Immature natural killer cell (primary cell): ENCODE results near the gene ATP1B3. TPM values are rescaled to one million over a fixed set of nuclear protein-coding genes. Genes with fewer than 3 reads are reported as not detected.

Experiments
- DNase-seq, 3 donors: peaks; one replicate each; pipeline ENCODE4 v3.0.0; 2022; ENCODE audit warnings: mixed read lengths in 1 of 3
- H3K27ac Mint-ChIP-seq, 6 donors: one replicate each; pipeline ENCODE4 v1.8.0; 2020; ENCODE audit warnings: mixed read lengths in 6 of 6, mild to moderate bottlenecking in 5 of 6, inconsistent platforms in 4 of 6, moderate library complexity in 3 of 6
- H3K27me3 Mint-ChIP-seq, 3 donors: one replicate each; pipeline ENCODE4 v1.8.0; 2020 to 2021; ENCODE audit warnings: low read depth in 3 of 3, mild to moderate bottlenecking in 3 of 3, mixed read lengths in 3 of 3, moderate library complexity in 3 of 3, inconsistent platforms in 1 of 3
- H3K36me3 Mint-ChIP-seq, 3 donors: one replicate each; pipeline ENCODE4 v1.8.0; 2020; ENCODE audit warnings: mixed read lengths in 3 of 3, inconsistent platforms in 2 of 3, mild to moderate bottlenecking in 2 of 3
- H3K4me1 Mint-ChIP-seq, 2 donors: one replicate each; pipeline ENCODE4 v1.8.0; 2020; ENCODE audit warnings: inconsistent platforms in 2 of 2, mild to moderate bottlenecking in 2 of 2, mixed read lengths in 2 of 2, moderate library complexity in 1 of 2
- H3K4me3 Mint-ChIP-seq, 5 donors: one replicate each; pipeline ENCODE4 v1.8.0; 2020; ENCODE audit warnings: mild to moderate bottlenecking in 5 of 5, mixed read lengths in 5 of 5, inconsistent platforms in 3 of 5, moderate library complexity in 3 of 5
- H3K9me3 Mint-ChIP-seq, 6 donors: one replicate each; pipeline ENCODE4 v1.8.0; 2020; ENCODE audit warnings: mild to moderate bottlenecking in 6 of 6, mixed read lengths in 6 of 6, inconsistent platforms in 4 of 6, moderate library complexity in 3 of 6
- polyA plus RNA-seq, 3 donors: library from polyadenylated mRNA; unstranded; fragments of 300-500 nt; fragmentation: Illumina TruSeq; gene quantifications; one replicate each; pipeline ENCODE4 v1.2.3, GENCODE V29; 2021

Gene ATP1B3
- polyA plus RNA-seq, 3 donors from 2014 or later: 145 to 206 (median 167) TPM

DNA sequence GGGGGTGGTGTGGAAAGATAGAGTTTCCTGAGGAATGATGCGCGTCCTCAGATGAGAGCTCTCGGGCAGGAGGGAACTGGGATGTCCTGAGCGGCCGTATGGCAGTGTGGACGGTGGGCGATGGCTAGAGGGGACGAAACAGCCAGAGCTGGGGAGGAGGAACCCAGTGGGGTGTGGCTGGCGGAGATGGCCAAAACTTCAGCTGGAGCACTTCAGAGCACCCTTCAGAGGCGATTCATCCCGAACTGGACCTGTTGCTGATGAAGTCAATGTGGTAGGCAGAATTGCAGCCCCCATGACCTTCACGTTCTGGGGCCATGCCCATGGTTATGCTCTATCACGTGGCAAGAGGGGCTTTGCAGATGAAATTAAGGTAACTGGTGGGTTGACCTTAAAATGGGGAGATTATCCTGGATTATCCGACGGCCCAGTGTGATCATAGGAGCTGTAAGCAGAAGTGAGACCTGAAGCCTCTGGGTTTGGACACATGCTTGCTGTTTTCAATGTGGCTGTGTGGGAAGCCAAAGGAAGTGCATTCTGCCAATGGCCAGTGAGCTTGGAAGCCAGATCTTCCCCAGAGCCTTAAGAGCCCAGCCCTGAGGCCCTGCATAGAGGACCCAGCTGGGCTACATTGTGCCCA lies 52.3 kb downstream of the ATP1B3 start:
- peak overlapping the region in 4 of 6 donors; percentile 21 to 53 (median 31) for H3K27ac Mint-ChIP-seq
- H3K27me3 Mint-ChIP-seq: no peaks in the 10 kb centered on the region
- peaks cover 0 to 16% (median 9%) of the 10 kb centered on the region in 3 donors for H3K36me3 Mint-ChIP-seq
- no peak for DNase-seq
- no peak overlapping the region for H3K4me3 Mint-ChIP-seq
- H3K4me1 Mint-ChIP-seq: no peaks in the 10 kb centered on the region
- H3K9me3 Mint-ChIP-seq: no peaks in the 10 kb centered on the region

DNA sequence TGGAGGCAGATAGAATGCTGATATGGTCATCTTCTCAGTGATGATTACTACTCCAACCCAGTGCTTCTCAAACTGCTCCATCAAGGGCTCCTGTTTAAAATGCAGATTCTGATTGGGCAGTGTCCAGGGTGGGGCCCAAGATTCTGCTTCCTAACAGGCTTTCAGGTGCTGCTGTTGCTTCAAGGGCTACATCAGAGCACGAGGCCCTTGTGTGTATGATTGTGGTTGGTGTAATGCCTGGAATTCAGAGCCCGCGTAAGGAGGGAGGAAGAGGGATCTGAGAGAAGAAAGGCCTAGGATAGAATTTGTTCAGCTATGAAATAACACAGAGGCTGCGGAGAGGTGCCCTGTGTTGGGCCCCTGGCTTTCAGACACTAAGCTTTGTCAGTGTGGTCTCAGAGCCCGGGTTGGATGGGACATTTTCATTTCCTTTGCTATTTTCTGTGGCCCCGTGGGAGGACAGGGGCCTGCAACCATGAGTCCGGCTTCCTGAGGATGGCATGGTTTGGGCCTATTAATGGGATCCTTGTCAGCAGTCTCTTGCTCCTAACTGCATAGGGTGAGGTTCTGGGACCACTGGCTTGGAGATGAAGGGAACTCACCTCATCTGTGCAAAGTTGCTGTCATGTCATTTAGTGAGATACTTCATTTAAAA lies 53.0 kb downstream of the ATP1B3 start:
- DNase-seq: no peak
- H3K9me3 Mint-ChIP-seq: no peaks in the 10 kb centered on the region
- H3K4me1 Mint-ChIP-seq: no peaks in the 10 kb centered on the region
- no peak overlapping the region for H3K4me3 Mint-ChIP-seq
- H3K27me3 Mint-ChIP-seq: no peaks in the 10 kb centered on the region
- H3K27ac Mint-ChIP-seq: peak overlapping the region in 2 of 6 donors; percentile 21 to 42
- peaks cover 0 to 14% (median 7%) of the 10 kb centered on the region in 3 donors for H3K36me3 Mint-ChIP-seq

DNA sequence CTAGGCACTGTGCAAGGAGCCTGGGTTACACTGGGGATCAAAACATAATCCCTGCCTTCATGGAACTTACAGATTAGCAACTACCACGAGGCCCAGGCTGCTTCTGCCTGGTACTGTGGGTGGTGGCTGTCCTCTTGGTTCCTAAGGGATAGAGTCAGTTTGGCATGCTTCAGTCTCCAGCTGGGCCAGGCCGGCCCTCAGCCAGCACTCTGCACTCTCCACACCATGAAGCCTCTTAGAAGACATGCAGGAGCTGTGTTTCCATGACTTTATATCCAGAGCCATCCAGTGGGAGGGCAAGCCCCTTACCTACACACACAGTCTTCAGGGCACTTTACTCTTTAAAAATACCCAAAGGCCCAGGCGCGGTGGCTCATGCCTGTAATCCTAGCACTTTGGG lies 54.4 kb downstream of the ATP1B3 start:
- no peak overlapping the region for H3K27ac Mint-ChIP-seq
- peaks cover 0 to 10% (median 7%) of the 10 kb centered on the region in 3 donors for H3K36me3 Mint-ChIP-seq
- no peaks in the 10 kb centered on the region for H3K27me3 Mint-ChIP-seq
- no peaks in the 10 kb centered on the region for H3K9me3 Mint-ChIP-seq
- DNase-seq: no peak
- no peak overlapping the region for H3K4me3 Mint-ChIP-seq
- no peaks in the 10 kb centered on the region for H3K4me1 Mint-ChIP-seq

DNA sequence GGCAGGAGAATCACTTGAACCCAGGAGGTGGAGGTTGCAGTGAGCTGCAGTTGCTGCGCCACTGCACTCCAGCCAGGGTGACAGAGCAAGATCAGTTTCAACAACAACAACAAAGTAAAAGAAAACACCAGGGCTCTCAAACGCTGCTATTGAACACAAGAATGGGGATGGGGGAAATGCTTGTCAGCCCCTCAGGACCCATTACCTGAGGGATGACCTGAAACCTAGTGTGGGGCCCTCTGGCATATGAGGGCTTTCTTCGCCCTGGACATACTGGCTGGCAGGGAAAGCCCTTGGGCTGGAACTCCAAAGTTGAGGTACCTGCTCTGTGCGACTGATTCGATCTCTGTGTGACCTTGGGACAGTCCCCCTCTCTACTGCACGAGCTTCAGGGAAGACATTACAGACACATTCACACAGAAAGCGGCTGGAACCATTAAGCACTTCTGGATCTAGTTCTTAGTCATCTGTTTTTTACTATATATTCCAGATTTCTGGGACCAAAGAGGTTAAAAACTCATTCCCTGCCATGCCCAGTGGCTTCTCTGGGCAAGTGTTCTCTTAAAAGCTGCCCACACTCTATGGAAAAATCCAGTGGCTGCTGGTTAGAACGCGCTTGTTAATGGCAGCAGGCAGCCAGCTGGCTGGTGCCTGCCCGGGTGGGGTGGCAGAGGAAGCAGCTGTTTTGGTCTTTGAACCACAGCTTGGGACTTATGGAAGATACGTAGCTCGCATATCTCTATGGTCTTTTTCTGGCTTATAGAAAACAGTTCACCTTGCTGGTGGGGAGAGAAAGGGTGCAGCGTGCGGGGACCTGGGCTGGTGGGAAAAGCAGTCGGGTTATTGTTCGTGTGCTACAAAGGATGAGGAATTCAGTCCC lies 57.2 kb downstream of the ATP1B3 start:
- Mint-ChIP-seq H3K36me3 (peaks cover 0 to 2% (median 0%) of the 10 kb centered on the region in 3 donors), H3K4me1 (no peaks in the 10 kb centered on the region), H3K27ac (no peak overlapping the region)

DNA sequence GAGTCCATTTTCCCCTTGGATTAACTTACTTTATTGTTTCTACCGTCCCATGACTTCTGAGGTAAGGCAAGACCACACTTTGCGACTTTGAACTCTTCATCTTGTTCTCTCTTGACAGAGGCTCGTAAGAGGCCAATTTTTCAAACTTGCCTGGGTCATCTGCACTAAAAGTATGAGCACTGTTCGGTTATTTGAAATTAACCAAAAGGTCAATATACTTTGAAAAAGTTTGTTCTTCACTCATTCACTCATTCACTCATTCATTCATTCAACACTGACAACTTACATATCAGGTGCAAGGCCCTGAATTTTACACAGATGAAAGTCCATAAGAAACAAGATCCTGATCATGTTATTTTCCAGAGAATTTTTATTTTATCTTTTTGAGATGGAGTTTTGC lies 57.9 kb downstream of the ATP1B3 start:
- Mint-ChIP-seq H3K27ac (no peak overlapping the region), H3K4me3 (no peak overlapping the region), H3K27me3 (no peaks in the 10 kb centered on the region), H3K9me3 (no peaks in the 10 kb centered on the region), H3K4me1 (no peaks in the 10 kb centered on the region), H3K36me3 (no peaks in the 10 kb centered on the region)
- DNase-seq: no peak

More for the DNA sequence above, 57.2 kb downstream of the ATP1B3 start:
- no peak for DNase-seq
- H3K9me3 Mint-ChIP-seq: no peaks in the 10 kb centered on the region
- H3K27me3 Mint-ChIP-seq: no peaks in the 10 kb centered on the region
- no peak overlapping the region for H3K4me3 Mint-ChIP-seq

DNA sequence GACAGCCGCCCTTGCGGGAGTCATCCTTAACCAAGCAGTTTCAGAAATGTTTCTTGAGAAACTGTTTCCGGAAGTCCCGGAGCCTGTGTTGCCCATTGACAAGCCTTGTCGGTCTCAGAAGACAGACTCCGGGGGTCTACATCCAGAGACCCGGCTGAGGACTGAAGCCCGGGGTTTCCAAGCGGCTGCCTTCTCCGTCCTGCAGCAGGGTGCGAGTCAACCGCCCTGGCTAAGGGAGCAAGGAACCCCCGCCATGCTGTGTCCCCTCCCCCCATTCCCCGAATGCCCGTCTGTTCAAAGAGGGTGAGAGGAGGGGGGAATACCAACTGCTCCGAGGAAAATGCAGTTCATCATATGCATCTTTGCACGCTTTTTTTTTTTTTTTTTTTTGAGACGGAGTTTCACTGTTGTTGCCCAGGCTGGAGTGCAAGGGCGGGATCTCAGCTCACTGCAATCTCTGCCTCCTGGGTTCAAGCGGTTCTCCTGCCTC lies 61.6 kb downstream of the ATP1B3 start:
- Mint-ChIP-seq H3K27ac (no peak overlapping the region), H3K9me3 (no peaks in the 10 kb centered on the region), H3K4me1 (peaks cover 10 to 16% of the 10 kb centered on the region in 2 donors), H3K4me3 (no peak overlapping the region), H3K27me3 (no peaks in the 10 kb centered on the region), H3K36me3 (no peaks in the 10 kb centered on the region)
- DNase-seq: no peak

DNA sequence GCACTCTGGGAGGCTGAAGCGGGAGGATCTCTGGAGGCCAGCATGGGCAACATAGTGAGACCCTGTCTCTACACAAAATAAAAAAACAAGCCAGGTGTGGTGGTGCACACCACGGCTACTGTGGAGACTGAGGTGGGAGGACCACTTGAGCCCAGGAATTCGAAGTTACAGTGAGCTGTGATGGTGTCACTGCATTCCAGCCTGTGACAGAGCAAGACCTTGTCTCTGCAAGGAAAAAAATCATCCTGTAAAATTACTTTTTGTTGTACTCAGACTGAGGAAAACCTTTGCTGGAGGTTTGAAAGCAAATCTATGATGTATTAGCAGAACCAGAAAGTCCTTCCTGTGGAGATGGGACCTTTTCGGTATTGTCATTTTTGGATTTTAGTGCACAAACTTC lies 63.3 kb downstream of the ATP1B3 start:
- no peak overlapping the region for H3K4me3 Mint-ChIP-seq
- H3K4me1 Mint-ChIP-seq: peaks cover 10 to 16% of the 10 kb centered on the region in 2 donors
- DNase-seq: no peak
- no peaks in the 10 kb centered on the region for H3K36me3 Mint-ChIP-seq
- no peaks in the 10 kb centered on the region for H3K27me3 Mint-ChIP-seq
- no peaks in the 10 kb centered on the region for H3K9me3 Mint-ChIP-seq
- no peak overlapping the region for H3K27ac Mint-ChIP-seq

DNA sequence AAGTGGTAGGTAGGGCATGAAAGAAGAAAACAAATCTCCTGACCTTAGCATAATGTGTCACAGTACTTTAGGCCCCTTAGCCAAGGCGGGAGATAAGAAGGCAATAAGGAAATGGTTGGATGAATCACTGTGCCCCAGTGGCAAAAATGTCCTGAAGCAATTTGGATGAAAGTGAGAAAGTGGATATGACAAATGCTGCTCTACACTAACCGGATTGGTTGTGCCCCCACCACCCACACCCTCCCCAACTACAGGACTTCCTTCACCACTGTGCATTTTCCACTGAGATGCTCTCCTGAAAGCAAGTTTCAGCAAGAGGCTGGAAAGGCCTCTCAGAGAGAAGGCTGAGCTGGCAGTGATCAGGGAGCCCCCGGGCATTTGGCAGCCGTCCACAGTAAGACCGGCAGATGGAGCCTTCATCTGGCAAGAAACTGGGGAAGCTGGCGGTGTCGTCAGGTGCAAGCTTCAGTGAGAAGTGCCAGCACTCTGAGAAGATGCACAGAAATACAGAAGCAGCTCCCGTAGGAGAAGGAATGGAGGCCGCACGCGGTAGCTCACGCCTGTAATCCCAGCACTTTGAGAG lies 63.8 kb downstream of the ATP1B3 start:
- Mint-ChIP-seq H3K27ac (peak overlapping the region in 1 of 6 donors; percentile 22), H3K9me3 (no peaks in the 10 kb centered on the region), H3K4me3 (no peak overlapping the region), H3K4me1 (peaks cover 10 to 16% of the 10 kb centered on the region in 2 donors), H3K27me3 (no peaks in the 10 kb centered on the region), H3K36me3 (no peaks in the 10 kb centered on the region)
- no peak for DNase-seq

DNA sequence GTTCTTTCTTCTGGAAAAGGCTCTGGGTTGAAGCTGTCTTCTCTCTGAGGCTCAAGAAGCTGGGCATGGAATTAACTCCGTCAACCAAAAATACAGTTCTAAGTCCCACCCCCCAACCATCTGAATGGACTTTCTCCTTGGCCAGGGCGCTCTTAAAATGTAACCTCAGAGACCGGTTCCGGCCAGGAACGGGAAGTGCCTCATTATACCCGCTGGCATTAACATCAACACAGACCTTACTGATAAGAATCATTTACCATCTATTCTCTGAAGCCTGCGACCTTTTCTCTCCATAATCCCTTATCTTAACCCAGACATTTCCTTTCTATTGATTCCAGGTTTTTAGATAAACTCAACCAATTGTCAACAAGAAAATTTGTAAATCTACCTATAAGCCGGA lies 64.7 kb downstream of the ATP1B3 start:
- no peak for DNase-seq
- no peaks in the 10 kb centered on the region for H3K9me3 Mint-ChIP-seq
- H3K36me3 Mint-ChIP-seq: no peaks in the 10 kb centered on the region
- peak overlapping the region in 3 of 5 donors; percentile 18 to 60 (median 28) for H3K4me3 Mint-ChIP-seq
- H3K27ac Mint-ChIP-seq: peak overlapping the region in 2 of 6 donors; percentile 11 to 64
- H3K27me3 Mint-ChIP-seq: peaks cover 0 to 3% (median 1%) of the 10 kb centered on the region in 3 donors
- H3K4me1 Mint-ChIP-seq: peaks cover 10 to 16% of the 10 kb centered on the region in 2 donors

DNA sequence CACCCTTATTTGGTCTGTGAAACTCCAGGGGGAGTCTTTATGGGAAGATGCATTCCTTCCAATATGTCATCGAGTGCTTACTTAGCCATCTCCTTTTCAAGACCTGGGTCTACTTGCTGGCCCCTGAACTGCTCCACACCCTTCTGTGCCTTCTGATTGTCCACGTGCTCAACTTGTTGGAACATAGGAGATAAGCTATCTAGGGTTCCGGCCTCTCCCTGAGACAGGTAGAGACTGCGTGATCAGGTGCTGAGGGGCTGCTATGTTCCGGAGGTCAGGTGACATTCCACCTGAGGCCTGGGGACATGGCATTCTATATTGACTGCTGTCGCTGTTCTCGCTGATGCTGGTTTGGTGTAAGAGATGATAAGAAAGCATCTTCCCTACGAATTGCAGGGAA lies 65.6 kb downstream of the ATP1B3 start:
- H3K27me3 Mint-ChIP-seq: peaks cover 0 to 3% (median 2%) of the 10 kb centered on the region in 3 donors
- H3K36me3 Mint-ChIP-seq: no peaks in the 10 kb centered on the region
- no peak overlapping the region for H3K4me3 Mint-ChIP-seq
- DNase-seq: no peak
- no peaks in the 10 kb centered on the region for H3K9me3 Mint-ChIP-seq
- H3K27ac Mint-ChIP-seq: no peak overlapping the region
- H3K4me1 Mint-ChIP-seq: peaks cover 10 to 16% of the 10 kb centered on the region in 2 donors

DNA sequence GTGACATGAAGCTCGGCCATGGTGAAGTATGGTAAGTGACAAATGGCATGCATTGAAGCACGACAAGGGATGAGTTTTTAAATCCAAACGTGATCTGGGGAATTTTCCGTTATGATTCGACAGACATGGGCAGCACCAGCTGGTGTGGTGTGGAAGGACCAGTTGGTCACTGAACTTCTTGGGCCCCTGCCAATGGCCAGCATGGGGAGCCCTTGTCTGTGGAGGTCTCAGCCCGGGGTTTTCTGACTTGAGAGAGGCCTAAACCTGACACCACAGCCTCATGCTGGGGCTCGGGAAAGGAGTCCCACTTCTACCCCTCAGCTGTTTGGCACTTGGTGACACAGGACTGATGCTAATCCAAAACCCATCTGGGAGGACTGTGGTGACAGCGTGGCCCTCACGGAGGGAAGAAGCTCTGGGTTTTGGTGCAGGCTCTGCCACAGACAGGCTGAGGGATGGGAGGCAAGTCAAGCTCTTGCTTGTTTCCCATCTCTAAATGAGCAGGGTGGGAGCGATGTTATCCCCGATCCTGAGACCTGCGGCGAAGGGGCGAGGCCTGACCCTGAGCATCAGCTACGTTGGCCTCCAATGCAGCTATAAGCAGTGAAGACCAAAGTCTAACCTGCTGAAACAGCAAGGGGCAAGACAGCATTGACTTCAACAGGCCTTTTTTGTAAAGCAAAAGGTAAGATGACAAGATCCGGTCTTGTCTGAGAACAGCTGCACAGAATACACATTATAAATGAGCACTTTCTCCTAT lies 69.5 kb downstream of the ATP1B3 start:
- H3K4me3 Mint-ChIP-seq: no peak overlapping the region
- no peak overlapping the region for H3K27ac Mint-ChIP-seq
- H3K9me3 Mint-ChIP-seq: no peaks in the 10 kb centered on the region
- peaks cover 0 to 3% (median 0%) of the 10 kb centered on the region in 3 donors for H3K36me3 Mint-ChIP-seq
- peaks cover 0 to 3% (median 2%) of the 10 kb centered on the region in 3 donors for H3K27me3 Mint-ChIP-seq
- DNase-seq: no peak
- H3K4me1 Mint-ChIP-seq: peaks cover 11 to 14% of the 10 kb centered on the region in 2 donors

DNA sequence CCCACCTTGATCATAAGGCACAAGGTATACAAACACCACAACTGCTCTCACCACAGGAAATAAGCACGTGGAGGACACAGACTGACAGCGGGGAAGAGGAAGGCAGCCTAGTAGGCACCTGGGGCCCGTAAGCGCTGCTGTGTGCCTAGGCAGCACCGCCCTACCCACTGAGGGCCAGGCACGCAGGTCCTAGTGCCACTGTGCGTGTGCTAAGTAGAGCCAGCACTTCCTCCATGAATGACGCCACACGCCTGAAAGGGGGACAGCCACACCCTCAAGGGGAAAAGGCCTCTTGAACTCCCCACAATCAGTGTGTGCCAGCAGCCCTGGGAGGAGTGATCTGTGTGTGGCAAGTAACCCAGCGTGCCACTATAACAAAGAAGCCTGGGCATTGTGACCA lies 73.0 kb downstream of the ATP1B3 start:
- Mint-ChIP-seq H3K27me3 (peaks cover 0 to 4% (median 2%) of the 10 kb centered on the region in 3 donors), H3K4me1 (peaks cover 0 to 3% of the 10 kb centered on the region in 2 donors), H3K27ac (no peak overlapping the region), H3K36me3 (peaks cover 8 to 16% (median 13%) of the 10 kb centered on the region in 3 donors), H3K9me3 (no peaks in the 10 kb centered on the region), H3K4me3 (no peak overlapping the region)
- DNase-seq: no peak

DNA sequence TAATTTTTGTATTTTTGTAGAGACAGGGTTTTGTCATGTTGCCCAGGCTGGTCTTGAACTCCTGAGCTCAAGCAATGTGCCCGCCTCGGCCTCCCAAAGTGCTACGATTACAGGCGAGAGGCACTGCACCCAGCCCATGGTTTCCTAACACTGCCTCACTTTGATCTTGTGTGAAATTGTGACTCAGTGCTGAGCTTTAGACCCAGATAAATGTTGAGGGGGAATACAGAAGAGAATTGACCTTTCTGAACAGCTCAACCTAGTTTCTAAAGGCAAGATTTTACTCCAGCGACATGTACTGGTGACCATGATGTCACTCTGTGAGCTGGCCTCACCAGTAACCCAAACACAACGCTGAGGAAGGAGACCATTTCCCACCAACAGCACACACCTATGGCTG lies 73.5 kb downstream of the ATP1B3 start:
- Mint-ChIP-seq H3K4me3 (no peak overlapping the region), H3K27me3 (peaks cover 0 to 5% (median 2%) of the 10 kb centered on the region in 3 donors), H3K9me3 (no peaks in the 10 kb centered on the region), H3K27ac (no peak overlapping the region), H3K4me1 (peaks cover 3 to 4% of the 10 kb centered on the region in 2 donors), H3K36me3 (peaks cover 8 to 16% (median 13%) of the 10 kb centered on the region in 3 donors)
- no peak for DNase-seq
